ENCODE data around the gene OR5AU1.

The OR5AU1 gene

GRCh38 chr14:21155963-21156362 is at the start of gene OR5AU1:
TSS of gene OR5AU1 (minus strand) at chr14:21156063. CDS start at chr14:21155872, 191 bp downstream.
- no peak for DNase-seq (ENCODE audit: low read depth)

GRCh38 chr14:21205026-21205677 is 49.3 kb upstream of the OR5AU1 start:
- no peak for DNase-seq (ENCODE audit: low read depth)

- no peak for DNase-seq (ENCODE audit: low read depth)
These were observed 48.5 kb upstream of the OR5AU1 start for GRCh38 chr14:21204167-21205025.

DNA sequence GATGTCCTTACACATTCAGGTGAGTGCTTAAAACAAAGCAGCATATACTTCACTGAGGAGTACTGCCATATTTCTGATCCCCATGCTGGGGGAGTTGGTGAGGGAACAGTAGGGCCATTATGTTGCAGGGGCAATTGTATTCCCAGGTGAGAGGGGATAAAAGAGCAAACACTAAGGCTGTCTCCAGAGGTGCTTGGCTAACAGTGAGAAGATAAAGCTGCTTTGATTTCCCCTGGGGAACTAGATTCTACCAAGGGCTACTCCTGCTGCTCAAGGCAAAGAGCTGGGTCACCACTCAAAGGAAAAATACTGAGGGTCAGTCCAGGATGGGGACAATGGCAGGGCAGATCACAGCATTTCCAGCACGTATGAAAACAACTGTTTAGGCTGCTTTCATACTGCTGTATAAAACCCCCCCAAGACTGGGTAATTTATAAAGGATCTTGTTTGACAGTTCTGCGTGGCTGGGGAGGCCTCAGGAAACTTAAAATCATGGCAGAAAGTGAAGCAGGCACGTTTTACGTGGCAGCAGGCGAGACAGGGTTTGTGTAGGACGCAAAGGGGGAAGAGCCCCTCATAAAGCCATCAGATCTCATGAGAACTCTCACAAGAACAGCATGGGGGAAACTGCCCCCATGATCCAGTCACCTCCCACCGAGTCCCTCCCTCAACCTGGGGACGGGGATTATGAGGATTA is 47.8 kb upstream of the OR5AU1 start:
- DNase-seq (ENCODE audit: low read depth), result no peak

- no peak for DNase-seq (ENCODE audit: low read depth)
These were observed 46.8 kb upstream of the OR5AU1 start for GRCh38 chr14:21202463-21203358.

DNA sequence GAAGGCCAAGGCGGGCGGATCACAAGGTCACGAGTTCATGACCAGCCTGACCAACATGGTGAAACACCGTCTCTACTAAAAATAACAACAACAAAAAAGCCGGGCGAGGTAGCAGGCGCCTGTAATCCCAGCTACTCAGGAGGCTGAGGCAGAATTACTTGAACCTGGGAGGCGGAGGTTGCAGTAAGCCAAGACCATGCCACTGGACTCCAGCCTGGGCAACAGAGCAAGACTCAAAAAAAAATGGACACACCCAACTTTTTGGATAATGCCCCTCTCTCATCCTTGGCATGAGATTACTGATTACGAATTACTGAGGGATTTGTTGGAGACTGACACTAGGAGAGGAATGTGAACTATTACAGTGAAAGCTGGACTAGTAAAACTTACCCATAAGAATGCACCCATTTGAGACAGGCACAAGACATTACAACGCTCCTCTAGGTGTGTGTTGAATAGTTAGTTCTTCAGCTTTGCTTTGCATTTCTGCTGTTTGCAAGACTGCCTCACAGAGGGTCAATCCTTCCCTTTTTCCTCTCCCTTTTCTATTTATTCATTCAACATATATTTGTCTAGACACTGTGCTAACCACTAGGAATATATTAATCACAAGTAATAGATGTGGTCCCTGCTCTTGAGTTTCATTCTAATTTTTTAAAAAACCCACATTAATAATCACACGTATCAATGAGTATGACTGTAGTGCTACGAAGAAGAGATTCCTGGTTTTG is 46.0 kb upstream of the OR5AU1 start:
- no peak for DNase-seq (ENCODE audit: low read depth)

- no peak for DNase-seq (ENCODE audit: low read depth)
These were observed 45.0 kb upstream of the OR5AU1 start for GRCh38 chr14:21200752-21201461.

DNA sequence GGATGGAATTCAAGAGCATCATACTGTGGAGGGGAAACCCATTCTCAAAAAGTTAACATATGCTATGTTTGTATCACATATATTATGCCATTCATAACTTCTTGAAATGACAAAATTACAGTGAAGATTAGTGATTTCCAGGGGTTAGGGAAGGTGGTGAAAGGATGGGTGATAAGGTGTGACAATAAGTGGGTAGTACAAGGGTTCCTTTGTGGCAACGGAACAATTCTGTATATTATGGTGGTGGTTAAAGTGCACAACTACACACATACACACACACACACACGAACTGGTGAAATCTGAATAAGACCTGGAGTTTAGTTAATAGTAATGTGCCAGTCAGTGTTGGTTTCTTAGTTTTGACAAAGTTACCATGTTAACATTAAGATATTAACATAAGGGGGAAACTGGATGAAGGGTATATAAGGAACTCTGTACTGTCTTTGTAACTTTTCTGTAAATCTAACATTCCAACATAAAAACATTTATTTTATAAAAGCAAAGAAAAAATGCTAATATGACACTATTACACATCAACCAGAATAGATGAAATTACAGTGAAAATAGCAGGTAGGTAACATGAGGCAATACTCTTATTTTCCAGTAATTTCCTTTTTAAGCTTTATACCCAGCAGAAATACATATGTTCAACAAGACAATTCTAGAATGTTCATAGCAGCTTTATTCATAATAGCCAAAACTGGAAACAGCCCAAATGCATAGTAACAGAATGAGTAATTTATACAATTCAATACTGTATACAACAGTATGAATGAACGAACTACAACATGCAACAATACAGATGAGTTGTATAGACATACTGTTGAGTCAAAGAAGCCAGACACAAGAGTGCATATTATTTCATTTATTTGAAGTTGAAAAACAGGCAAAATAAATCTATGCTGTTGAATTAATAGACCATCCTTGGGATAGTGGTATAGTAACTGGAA is 44.0 kb upstream of the OR5AU1 start:
- no peak for DNase-seq (ENCODE audit: low read depth)

DNA sequence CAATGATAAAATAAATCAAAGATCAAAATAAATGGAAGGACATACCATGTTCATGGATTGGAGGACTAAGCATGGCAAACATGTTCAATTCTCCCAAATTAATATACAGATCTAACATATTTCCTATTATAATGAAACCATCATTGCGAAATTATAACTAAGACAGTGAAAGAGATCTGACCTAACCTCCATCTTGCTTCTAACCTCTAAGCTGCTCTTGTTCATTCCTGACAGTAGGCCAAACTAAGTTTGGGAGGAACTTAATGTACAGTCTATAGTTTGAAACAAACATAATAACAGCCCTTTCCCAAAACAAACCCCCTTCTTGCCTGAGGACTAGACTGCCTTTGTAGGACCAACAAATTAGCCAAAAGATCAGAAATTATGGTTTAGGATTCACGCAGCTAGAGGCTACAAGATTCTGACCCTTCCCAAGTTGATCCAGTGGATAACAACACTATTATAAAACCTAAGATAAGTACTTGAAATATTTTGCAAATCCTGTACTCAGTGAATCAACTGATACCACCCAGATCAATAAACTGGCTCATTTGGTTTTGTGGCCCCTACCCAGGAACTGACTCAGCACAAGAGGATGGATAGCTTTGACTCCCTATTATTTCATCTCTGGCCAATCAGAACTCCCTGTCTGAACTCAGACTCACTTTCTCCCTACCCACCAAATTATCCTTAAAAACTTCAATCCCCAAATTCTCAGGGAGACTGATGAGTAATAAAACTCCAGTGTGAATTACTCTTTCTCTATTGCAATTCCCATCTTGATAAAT is 41.7 kb upstream of the OR5AU1 start:
- DNase-seq (ENCODE audit: low read depth), result no peak

GRCh38 chr14:21194597-21194996 is 38.7 kb upstream of the OR5AU1 start:
- DNase-seq (ENCODE audit: low read depth), result no peak

- DNase-seq (ENCODE audit: low read depth), result no peak
These were observed 37.1 kb upstream of the OR5AU1 start for GRCh38 chr14:21192875-21193535.

- no peak for DNase-seq (ENCODE audit: low read depth)
These were observed 36.6 kb upstream of the OR5AU1 start for GRCh38 chr14:21192447-21192822.

DNA sequence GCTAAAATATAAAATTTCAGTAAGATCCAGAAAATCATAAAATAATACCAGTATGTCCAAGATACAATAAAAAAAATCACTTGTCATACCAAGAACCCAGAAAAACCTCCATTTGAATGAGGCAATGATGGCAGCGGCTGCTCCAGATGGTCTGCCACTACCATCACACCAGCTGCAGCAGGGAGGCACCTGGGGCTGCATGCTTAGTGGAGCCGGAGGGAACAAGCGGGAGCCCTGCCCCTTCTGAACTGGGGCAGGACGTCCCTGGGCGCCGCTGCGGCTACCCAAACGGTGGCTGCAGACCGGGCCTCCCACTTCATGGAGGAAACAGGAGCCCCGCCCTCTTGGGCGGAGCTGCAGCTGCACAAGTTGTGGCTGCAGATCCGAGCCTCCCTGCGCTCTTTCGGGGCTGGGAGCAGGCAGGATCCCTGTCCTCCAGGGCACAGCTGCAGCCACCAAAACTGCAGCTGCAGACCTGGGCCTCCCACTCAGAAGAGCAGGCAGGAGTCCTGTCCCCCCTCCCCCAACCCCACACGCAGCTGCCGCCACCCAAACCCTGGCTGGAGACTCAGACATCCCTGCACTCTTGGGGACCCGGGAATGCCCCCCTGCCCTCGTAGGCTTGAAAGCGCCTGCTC is 36.1 kb upstream of the OR5AU1 start:
- no peak for DNase-seq (ENCODE audit: low read depth)

DNA sequence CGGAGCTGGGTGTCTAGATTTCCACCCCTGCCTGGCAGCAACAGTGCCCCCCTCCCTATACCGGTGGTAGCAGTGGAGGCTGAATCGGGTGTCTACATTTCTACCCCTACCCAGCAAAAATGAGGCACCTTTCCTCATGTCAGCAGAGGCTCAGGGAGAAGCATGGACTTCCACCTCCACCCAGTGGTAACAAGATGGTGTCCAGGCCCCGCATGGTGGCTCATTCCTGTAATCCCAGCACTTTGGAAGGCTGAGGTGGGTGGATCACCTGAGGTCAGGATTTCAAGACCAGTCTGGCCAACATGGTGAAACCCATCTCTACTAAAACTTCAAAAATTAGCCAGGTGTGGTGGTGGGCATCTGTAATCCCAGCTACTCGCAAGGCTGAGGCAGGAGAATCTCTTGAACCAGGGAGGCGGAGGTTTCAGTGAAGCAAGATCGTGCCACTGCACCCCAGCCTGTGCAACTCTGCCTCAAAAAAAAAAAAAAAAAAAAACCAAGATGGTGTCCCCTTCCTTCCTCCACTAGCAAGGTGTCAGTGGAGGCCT is 35.5 kb upstream of the OR5AU1 start:
- DNase-seq (ENCODE audit: low read depth), result no peak

DNA sequence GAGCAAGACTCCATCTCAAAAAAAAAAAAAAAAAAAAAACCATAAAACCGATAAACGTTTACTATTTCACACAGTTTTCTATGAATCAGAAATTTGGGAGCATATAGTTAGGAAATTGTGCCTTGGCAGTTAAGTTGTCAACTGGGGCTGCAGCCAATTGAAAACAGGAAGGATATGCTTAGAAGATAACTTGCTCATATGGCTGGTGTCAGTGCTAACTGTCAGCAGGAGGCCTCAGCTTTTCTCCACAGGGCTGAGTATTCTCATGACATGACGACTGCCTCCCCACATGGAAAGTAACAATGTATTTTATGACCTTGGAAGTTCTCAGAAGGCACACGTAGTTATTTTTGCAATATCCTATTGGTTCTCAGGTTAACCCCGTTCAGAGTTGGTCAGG is 29.6 kb upstream of the OR5AU1 start:
- DNase-seq (ENCODE audit: low read depth), result no peak

GRCh38 chr14:21184254-21184653 is 28.4 kb upstream of the OR5AU1 start:
- no peak for DNase-seq (ENCODE audit: low read depth)

DNA sequence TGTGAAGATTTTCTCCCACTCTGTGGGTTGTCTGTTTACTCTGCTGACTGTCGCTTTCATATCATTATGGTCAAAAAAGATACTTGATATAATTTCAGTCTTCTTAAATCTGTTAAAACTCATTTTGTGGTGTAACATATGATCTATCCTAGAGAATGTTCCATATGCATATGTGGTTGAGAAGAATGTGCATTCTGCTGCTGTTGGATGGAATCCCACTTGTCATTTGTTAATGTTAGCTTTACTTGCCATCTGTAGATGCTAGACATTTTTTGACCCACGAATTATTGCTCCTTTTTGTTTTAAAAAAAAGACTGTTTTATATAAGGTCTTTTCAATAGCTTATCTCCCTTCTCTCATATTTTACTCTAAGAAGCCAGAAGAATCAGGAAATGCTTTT is 26.3 kb upstream of the OR5AU1 start:
- DNase-seq (ENCODE audit: low read depth), result no peak

All from fibroblast of the conjunctiva (primary cell).